NT2/D1 (cell line): ENCODE measurements around the gene STAU1.
"Not testable (repeated sequence)": the region's sequence is repeated elsewhere in the genome, so short reads cannot be mapped to it uniquely, and the experiment has no call there.

ENCODE experiments used
- YY1 ChIP-seq: IDR thresholded peaks from 2 replicates; pipeline ENCODE4 v1.6.1; 2011; ENCODE audit not compliant: insufficient read length, insufficient read depth
- ZNF274 ChIP-seq: IDR thresholded peaks from 2 replicates; pipeline ENCODE4 v1.6.1; 2011; ENCODE audit warnings: mild to moderate bottlenecking, low read depth, low read length

GRCh38 chr20:49100292-49100691 is 87.8 kb downstream of the STAU1 start:
- not testable (repeated sequence) for TF ChIP-seq ZNF274, YY1
